Erythroblast (primary cell): ENCODE data around the gene HSPB9.

ENCODE experiments used
- GATA1 ChIP-seq: IDR thresholded peaks from 2 replicates; pipeline ENCODE4 v1.6.1; 2011; ENCODE audit warnings: low read depth, mild to moderate bottlenecking, control low read depth, low read length, moderate library complexity
- POLR2A ChIP-seq: IDR thresholded peaks from 2 replicates; pipeline ENCODE4 v1.6.1; 2011; ENCODE audit warnings: mild to moderate bottlenecking, low read length

DNA sequence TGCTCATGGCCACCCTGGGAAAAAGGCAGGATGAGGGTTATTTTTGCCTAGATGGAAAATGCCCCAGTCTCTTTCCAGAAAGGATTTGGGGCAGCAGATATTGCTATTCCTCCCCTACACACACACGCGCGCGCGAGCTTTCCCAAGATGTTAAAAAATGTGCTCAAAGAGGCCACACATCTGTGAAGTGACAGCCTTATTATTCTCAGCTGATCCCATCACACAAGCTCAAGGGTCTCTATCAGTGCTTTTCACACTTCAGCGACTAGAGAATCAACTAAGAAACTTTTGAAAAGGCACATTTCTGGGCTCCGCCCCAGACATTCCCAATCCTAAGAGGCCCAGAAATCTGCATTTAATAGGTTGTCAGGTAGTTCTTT lies 37.9 kb downstream of the HSPB9 start:
- TF ChIP-seq POLR2A: no peak
- no peak for TF ChIP-seq GATA1
